ENCODE measurements around the gene BCL2L13.
A peak's percentile ranks its signal among the peaks of the same experiment; 100 is the strongest.
"Not testable (repeated sequence)": the region's sequence is repeated elsewhere in the genome, so short reads cannot be mapped to it uniquely, and the experiment has no call there.

BCL2L13 gene

GRCh38 chr22:17764852-17765251 is 126.3 kb downstream of the BCL2L13 start:
- H3K27me3 ChIP-seq (ENCODE audit: control insufficient read depth in 5 of 5, insufficient read depth in 4 of 5, low read length in 5 of 5); H3K9ac ChIP-seq (ENCODE audit: low read length in 5 of 5); H3K36me3 ChIP-seq (ENCODE audit: control insufficient read depth in 5 of 5, insufficient read depth in 5 of 5, low read length in 5 of 5); H3K4me3 ChIP-seq (ENCODE audit: low read depth in 1 of 5, low read length in 5 of 5); H3K9me3 ChIP-seq (ENCODE audit: control insufficient read depth in 5 of 5, low read length in 5 of 5); H3K27ac ChIP-seq (ENCODE audit: low read depth, low read length): not testable (repeated sequence)
- H3K4me1 ChIP-seq (ENCODE audit: control insufficient read depth in 5 of 5, insufficient read depth in 5 of 5, low read length in 5 of 5), result peaks cover 0 to 16% (median 12%) of the 10 kb centered on the region in 5 donors

- no peaks in the 10 kb centered on the region for H3K9me3 ChIP-seq (ENCODE audit: control insufficient read depth in 5 of 5, low read length in 5 of 5)
- H3K27me3 ChIP-seq (ENCODE audit: control insufficient read depth in 5 of 5, insufficient read depth in 4 of 5, low read length in 5 of 5), result no peaks in the 10 kb centered on the region
- no peak overlapping the region for H3K9ac ChIP-seq (ENCODE audit: low read length in 5 of 5)
- no peak overlapping the region for H3K4me3 ChIP-seq (ENCODE audit: low read depth in 1 of 5, low read length in 5 of 5)
- H3K27ac ChIP-seq (ENCODE audit: low read depth, low read length), result no peak overlapping the region
- H3K36me3 ChIP-seq (ENCODE audit: control insufficient read depth in 5 of 5, insufficient read depth in 5 of 5, low read length in 5 of 5), result no peaks in the 10 kb centered on the region
- peaks cover 0 to 32% (median 23%) of the 10 kb centered on the region in 5 donors for H3K4me1 ChIP-seq (ENCODE audit: control insufficient read depth in 5 of 5, insufficient read depth in 5 of 5, low read length in 5 of 5)
These were observed 128.9 kb downstream of the BCL2L13 start for GRCh38 chr22:17767233-17768065.

DNA sequence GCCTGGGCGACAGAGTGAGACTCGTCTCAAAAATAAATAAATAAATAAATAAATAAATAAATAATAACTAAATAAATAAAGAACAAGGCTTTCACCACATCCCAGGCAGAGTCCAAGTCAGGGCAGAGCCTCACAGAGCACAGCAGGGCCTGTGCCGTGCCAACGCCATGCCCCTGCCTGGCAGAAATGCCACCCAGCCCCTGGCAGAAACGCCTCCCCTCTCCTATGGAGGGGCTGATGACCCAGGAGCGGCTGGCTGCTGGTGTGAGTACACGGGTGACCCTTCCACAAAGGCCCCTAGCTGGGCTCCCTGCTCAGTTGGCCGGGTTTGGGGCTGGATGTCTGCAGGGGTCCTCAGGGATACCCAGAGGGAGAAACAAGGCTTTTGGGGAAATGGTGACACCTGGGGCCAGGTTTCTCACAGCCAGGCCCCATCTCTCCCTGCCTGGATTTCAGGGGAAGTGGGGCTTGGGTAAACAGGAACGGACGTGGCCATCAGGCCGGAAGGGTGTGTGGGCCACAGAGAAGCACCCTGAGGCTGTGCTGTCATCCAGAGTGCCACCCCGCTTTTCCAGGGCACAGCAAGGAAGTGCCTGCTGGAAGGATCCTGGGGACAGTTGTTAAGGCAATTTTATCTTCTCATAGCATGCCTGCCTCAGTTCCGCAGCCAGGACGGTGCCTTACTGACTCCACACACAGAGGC is 130.6 kb downstream of the BCL2L13 start:
- H3K9ac ChIP-seq (ENCODE audit: low read length in 5 of 5), result no peak overlapping the region
- H3K4me3 ChIP-seq (ENCODE audit: low read depth in 1 of 5, low read length in 5 of 5), result no peak overlapping the region
- no peaks in the 10 kb centered on the region for H3K27me3 ChIP-seq (ENCODE audit: control insufficient read depth in 5 of 5, insufficient read depth in 4 of 5, low read length in 5 of 5)
- no peak overlapping the region for H3K27ac ChIP-seq (ENCODE audit: low read depth, low read length)
- peaks cover 0 to 41% (median 31%) of the 10 kb centered on the region in 5 donors for H3K4me1 ChIP-seq (ENCODE audit: control insufficient read depth in 5 of 5, insufficient read depth in 5 of 5, low read length in 5 of 5)
- no peaks in the 10 kb centered on the region for H3K36me3 ChIP-seq (ENCODE audit: control insufficient read depth in 5 of 5, insufficient read depth in 5 of 5, low read length in 5 of 5)
- H3K9me3 ChIP-seq (ENCODE audit: control insufficient read depth in 5 of 5, low read length in 5 of 5), result no peaks in the 10 kb centered on the region

DNA sequence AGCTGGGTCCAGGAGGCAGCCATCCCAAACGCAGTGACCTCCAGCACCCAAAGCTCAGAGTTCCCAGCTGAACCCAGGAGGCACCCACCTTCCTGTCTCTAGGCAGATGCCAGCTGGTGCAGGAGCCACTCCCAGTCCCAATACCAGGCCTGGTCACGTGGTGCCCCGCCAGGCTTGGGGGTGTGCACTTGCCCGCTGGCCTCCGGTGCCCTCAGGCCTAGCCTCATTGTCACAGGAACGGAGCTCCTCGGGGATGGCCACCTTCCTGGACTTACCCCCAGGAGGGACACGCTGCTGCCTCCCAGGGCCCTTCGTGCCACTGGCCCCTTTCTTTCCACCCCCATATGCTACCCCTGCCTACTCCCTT is 131.1 kb downstream of the BCL2L13 start:
- Histone ChIP-seq H3K9me3 (ENCODE audit: control insufficient read depth in 5 of 5, low read length in 5 of 5) (no peaks in the 10 kb centered on the region), H3K27ac (ENCODE audit: low read depth, low read length) (no peak overlapping the region), H3K36me3 (ENCODE audit: control insufficient read depth in 5 of 5, insufficient read depth in 5 of 5, low read length in 5 of 5) (no peaks in the 10 kb centered on the region), H3K9ac (ENCODE audit: low read length in 5 of 5) (no peak overlapping the region), H3K4me1 (ENCODE audit: control insufficient read depth in 5 of 5, insufficient read depth in 5 of 5, low read length in 5 of 5) (peaks cover 1 to 43% (median 33%) of the 10 kb centered on the region in 5 donors), H3K4me3 (ENCODE audit: low read depth in 1 of 5, low read length in 5 of 5) (no peak overlapping the region), H3K27me3 (ENCODE audit: control insufficient read depth in 5 of 5, insufficient read depth in 4 of 5, low read length in 5 of 5) (no peaks in the 10 kb centered on the region)

GRCh38 chr22:17770180-17771077 is 131.9 kb downstream of the BCL2L13 start:
- Histone ChIP-seq H3K9ac (ENCODE audit: low read length in 5 of 5) (no peak overlapping the region), H3K4me3 (ENCODE audit: low read depth in 1 of 5, low read length in 5 of 5) (no peak overlapping the region)

DNA sequence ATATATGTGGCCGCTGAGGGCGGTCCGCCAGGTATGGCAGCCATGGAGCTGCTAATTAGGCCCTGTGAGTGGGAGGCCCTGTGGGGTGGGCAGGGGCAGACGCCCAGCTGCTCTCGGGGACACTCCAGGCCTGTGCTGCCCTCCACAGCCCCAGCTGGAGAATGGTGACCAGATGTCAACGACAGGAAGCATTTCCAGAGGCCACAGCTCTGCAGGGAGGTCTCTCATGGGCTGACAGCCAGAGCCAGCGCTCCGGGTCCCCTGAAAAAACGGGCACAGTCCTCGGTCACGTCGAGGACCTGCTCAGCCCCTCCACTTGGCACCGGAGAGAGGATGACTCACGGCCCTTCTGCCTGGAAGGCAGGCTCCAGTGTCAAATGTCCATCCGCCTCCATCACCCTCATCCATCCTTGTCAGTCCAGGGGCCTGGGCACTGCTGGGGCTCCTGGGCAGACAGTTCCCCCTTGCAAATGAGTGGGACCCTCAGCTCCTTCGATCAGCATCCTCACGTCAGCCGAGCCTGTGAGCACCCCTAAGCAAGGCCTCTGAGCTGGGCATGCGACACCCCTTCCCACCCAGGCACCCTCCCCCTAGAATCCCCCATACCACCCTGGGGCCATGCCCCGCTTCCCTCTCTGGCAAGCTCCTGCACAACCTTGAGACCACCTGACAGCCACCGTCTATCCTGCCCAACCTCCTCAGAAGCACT is 133.8 kb downstream of the BCL2L13 start:
- Histone ChIP-seq H3K36me3 (ENCODE audit: control insufficient read depth in 5 of 5, insufficient read depth in 5 of 5, low read length in 5 of 5) (no peaks in the 10 kb centered on the region), H3K9me3 (ENCODE audit: control insufficient read depth in 5 of 5, low read length in 5 of 5) (no peaks in the 10 kb centered on the region), H3K27ac (ENCODE audit: low read depth, low read length) (no peak overlapping the region), H3K27me3 (ENCODE audit: control insufficient read depth in 5 of 5, insufficient read depth in 4 of 5, low read length in 5 of 5) (no peaks in the 10 kb centered on the region), H3K9ac (ENCODE audit: low read length in 5 of 5) (no peak overlapping the region), H3K4me1 (ENCODE audit: control insufficient read depth in 5 of 5, insufficient read depth in 5 of 5, low read length in 5 of 5) (peaks cover 1 to 56% (median 43%) of the 10 kb centered on the region in 5 donors), H3K4me3 (ENCODE audit: low read depth in 1 of 5, low read length in 5 of 5) (peak overlapping the region in 2 of 5 donors; percentile 68 to 72)

More at GRCh38 chr22:17770180-17771077, 131.9 kb downstream of the BCL2L13 start:
- Histone ChIP-seq H3K36me3 (ENCODE audit: control insufficient read depth in 5 of 5, insufficient read depth in 5 of 5, low read length in 5 of 5) (no peaks in the 10 kb centered on the region), H3K27ac (ENCODE audit: low read depth, low read length) (no peak overlapping the region), H3K9me3 (ENCODE audit: control insufficient read depth in 5 of 5, low read length in 5 of 5) (no peaks in the 10 kb centered on the region), H3K27me3 (ENCODE audit: control insufficient read depth in 5 of 5, insufficient read depth in 4 of 5, low read length in 5 of 5) (no peaks in the 10 kb centered on the region), H3K4me1 (ENCODE audit: control insufficient read depth in 5 of 5, insufficient read depth in 5 of 5, low read length in 5 of 5) (peaks cover 1 to 50% (median 39%) of the 10 kb centered on the region in 5 donors)

DNA sequence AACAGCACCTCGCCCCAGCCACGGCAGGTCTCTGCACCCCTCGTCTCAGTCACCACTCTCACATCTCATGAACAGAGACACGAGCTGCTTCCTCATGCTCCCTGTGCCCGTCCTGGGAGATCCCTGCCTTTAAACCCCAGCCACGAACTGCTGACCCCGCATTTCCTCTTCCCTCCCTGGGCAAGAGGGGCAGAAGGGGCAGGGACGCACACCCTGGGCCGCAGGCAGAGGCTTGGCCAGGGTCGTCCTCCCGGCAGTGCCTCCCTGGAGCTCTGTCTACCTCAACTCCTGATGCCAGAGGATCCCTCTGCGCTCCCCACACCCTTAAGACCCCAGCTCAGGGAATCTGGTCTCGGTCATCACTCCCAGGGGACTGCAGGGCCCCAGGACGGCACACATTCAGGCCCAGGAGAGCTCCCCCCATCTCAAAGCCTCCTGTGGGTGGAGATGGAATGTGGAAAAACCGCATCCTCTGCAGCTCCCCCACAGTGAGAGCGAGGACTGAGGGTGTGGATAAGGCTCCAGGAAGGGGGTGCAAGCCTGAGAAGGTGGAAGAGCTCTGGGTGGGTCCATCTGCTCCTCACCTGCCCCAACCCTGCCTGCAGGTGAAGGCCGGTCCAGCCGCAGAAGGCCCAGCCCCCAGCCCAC is 134.5 kb downstream of the BCL2L13 start:
- H3K27ac ChIP-seq (ENCODE audit: low read depth, low read length), result no peak overlapping the region
- peak overlapping the region in 4 of 5 donors; percentile 26 to 78 (median 70) for H3K9ac ChIP-seq (ENCODE audit: low read length in 5 of 5)
- H3K36me3 ChIP-seq (ENCODE audit: control insufficient read depth in 5 of 5, insufficient read depth in 5 of 5, low read length in 5 of 5), result no peaks in the 10 kb centered on the region
- peak overlapping the region; percentile 52 to 74 (median 72) for H3K4me3 ChIP-seq (ENCODE audit: low read depth in 1 of 5, low read length in 5 of 5)
- H3K9me3 ChIP-seq (ENCODE audit: control insufficient read depth in 5 of 5, low read length in 5 of 5), result no peaks in the 10 kb centered on the region
- H3K27me3 ChIP-seq (ENCODE audit: control insufficient read depth in 5 of 5, insufficient read depth in 4 of 5, low read length in 5 of 5), result no peaks in the 10 kb centered on the region
- peaks cover 4 to 63% (median 43%) of the 10 kb centered on the region in 5 donors for H3K4me1 ChIP-seq (ENCODE audit: control insufficient read depth in 5 of 5, insufficient read depth in 5 of 5, low read length in 5 of 5)

- H3K9me3 ChIP-seq (ENCODE audit: control insufficient read depth in 5 of 5, low read length in 5 of 5), result no peaks in the 10 kb centered on the region
- peak overlapping the region in 4 of 5 donors; percentile 68 to 78 (median 72) for H3K9ac ChIP-seq (ENCODE audit: low read length in 5 of 5)
- H3K36me3 ChIP-seq (ENCODE audit: control insufficient read depth in 5 of 5, insufficient read depth in 5 of 5, low read length in 5 of 5), result no peaks in the 10 kb centered on the region
- H3K4me1 ChIP-seq (ENCODE audit: control insufficient read depth in 5 of 5, insufficient read depth in 5 of 5, low read length in 5 of 5), result peaks cover 4 to 68% (median 43%) of the 10 kb centered on the region in 5 donors
- H3K4me3 ChIP-seq (ENCODE audit: low read depth in 1 of 5, low read length in 5 of 5), result peak overlapping the region; percentile 62 to 74 (median 72)
- H3K27ac ChIP-seq (ENCODE audit: low read depth, low read length), result no peak overlapping the region
- H3K27me3 ChIP-seq (ENCODE audit: control insufficient read depth in 5 of 5, insufficient read depth in 4 of 5, low read length in 5 of 5), result no peaks in the 10 kb centered on the region
These were observed 135.1 kb downstream of the BCL2L13 start for GRCh38 chr22:17773606-17774205.
